Measurements from ENCODE around the gene SLC37A4. TPM values are rescaled to one million over a fixed set of nuclear protein-coding genes. Genes with fewer than 3 reads are reported as not detected.
A peak's percentile ranks its signal among the peaks of the same experiment; 100 is the strongest.

SLC37A4 gene
- total and polyA plus RNA-seq, 2 of the 13 experiments (the other 11 are each of a cell fraction or from before 2014, with no cell fraction given) = 43.0 to 56.1 TPM

DNA sequence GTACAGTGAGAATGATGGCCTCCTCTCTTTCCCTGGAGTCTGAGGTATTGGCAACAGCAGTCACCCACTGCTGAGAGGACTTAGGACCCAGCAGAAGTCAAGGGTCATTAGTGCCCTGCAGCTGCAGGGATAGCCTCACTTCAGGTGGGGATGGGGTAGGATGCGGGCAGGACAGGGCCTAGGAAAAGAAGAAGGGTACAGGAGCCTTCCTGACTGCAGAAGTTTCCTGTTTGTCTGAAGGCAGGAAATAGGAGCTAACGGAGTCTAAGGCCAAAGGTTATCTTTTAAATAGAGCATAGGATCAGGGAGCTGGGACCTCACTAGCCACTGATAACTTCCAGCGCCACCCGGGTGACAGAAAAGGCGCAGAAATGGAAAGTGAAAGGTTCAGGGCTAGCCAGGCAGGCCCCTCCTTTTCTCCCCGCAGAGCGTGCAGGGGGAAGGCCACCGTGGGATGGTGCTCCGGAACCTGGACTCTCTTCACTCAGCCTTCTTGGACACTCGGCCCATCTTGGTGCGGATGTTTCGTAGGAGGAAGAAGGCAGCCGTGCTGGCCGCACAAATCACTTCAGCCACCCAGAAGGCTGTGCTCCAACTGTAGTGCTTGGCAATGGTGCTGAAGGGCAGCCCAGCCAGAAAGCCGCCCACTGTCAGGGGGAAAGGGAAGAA lies 6.1 kb downstream of the SLC37A4 start (continued):
- TF ChIP-seq, protein P1, sequence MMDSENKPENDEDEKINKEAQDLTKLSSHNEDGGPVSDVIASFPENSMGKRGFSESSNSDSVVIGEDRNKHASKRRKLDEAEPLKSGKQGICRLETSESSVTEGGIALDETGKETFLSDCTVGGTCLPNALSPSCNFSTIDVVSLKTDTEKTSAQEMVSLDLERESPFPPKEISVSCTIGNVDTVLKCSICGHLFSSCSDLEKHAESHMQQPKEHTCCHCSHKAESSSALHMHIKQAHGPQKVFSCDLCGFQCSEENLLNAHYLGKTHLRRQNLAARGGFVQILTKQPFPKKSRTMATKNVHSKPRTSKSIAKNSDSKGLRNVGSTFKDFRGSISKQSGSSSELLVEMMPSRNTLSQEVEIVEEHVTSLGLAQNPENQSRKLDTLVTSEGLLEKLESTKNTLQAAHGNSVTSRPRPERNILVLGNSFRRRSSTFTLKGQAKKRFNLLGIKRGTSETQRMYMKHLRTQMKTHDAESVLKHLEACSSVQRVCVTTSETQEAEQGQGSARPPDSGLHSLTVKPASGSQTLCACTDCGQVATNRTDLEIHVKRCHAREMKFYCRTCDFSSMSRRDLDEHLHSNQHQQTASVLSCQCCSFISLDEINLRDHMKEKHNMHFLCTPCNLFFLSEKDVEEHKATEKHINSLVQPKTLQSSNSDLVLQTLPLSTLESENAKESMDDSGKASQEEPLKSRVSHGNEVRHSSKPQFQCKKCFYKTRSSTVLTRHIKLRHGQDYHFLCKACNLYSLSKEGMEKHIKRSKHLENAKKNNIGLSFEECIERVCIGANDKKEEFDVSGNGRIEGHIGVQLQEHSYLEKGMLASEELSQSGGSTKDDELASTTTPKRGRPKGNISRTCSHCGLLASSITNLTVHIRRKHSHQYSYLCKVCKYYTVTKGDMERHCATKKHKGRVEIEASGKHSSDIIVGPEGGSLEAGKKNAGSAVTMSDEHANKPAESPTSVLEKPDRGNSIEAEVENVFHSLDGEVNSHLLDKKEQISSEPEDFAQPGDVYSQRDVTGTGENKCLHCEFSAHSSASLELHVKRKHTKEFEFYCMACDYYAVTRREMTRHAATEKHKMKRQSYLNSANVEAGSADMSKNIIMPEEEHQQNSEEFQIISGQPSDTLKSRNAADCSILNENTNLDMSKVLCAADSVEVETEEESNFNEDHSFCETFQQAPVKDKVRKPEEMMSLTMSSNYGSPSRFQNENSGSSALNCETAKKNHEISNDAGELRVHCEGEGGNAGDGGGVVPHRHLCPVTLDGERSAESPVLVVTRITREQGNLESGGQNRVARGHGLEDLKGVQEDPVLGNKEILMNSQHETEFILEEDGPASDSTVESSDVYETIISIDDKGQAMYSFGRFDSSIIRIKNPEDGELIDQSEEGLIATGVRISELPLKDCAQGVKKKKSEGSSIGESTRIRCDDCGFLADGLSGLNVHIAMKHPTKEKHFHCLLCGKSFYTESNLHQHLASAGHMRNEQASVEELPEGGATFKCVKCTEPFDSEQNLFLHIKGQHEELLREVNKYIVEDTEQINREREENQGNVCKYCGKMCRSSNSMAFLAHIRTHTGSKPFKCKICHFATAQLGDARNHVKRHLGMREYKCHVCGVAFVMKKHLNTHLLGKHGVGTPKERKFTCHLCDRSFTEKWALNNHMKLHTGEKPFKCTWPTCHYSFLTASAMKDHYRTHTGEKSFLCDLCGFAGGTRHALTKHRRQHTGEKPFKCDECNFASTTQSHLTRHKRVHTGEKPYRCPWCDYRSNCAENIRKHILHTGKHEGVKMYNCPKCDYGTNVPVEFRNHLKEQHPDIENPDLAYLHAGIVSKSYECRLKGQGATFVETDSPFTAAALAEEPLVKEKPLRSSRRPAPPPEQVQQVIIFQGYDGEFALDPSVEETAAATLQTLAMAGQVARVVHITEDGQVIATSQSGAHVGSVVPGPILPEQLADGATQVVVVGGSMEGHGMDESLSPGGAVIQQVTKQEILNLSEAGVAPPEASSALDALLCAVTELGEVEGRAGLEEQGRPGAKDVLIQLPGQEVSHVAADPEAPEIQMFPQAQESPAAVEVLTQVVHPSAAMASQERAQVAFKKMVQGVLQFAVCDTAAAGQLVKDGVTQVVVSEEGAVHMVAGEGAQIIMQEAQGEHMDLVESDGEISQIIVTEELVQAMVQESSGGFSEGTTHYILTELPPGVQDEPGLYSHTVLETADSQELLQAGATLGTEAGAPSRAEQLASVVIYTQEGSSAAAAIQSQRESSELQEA (CRISPR knock-in tag; IDR thresholded peaks at IDR 0.05; ENCODE audit: not compliant biosample characterization) = no peak
- TF ChIP-seq, protein P2, sequence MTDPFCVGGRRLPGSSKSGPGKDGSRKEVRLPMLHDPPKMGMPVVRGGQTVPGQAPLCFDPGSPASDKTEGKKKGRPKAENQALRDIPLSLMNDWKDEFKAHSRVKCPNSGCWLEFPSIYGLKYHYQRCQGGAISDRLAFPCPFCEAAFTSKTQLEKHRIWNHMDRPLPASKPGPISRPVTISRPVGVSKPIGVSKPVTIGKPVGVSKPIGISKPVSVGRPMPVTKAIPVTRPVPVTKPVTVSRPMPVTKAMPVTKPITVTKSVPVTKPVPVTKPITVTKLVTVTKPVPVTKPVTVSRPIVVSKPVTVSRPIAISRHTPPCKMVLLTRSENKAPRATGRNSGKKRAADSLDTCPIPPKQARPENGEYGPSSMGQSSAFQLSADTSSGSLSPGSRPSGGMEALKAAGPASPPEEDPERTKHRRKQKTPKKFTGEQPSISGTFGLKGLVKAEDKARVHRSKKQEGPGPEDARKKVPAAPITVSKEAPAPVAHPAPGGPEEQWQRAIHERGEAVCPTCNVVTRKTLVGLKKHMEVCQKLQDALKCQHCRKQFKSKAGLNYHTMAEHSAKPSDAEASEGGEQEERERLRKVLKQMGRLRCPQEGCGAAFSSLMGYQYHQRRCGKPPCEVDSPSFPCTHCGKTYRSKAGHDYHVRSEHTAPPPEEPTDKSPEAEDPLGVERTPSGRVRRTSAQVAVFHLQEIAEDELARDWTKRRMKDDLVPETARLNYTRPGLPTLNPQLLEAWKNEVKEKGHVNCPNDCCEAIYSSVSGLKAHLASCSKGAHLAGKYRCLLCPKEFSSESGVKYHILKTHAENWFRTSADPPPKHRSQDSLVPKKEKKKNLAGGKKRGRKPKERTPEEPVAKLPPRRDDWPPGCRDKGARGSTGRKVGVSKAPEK (CRISPR knock-in tag; IDR thresholded peaks at IDR 0.05; ENCODE audit: borderline replicate concordance) = no peak
- peak; percentile 25; the same call in 1 of the 2 replicates for TF ChIP-seq RXRA (CRISPR knock-in tag; IDR thresholded peaks at IDR 0.05)
- TF ChIP-seq ZNF446 (CRISPR knock-in tag; IDR thresholded peaks at IDR 0.05) = no peak
- TF ChIP-seq HNRNPL (IDR thresholded peaks at IDR 0.05; ENCODE audit: low read depth, low read length) = 0 out of 2 replicates have a peak, but pooled peaks have one; percentile 47
- TF ChIP-seq, protein P3, sequence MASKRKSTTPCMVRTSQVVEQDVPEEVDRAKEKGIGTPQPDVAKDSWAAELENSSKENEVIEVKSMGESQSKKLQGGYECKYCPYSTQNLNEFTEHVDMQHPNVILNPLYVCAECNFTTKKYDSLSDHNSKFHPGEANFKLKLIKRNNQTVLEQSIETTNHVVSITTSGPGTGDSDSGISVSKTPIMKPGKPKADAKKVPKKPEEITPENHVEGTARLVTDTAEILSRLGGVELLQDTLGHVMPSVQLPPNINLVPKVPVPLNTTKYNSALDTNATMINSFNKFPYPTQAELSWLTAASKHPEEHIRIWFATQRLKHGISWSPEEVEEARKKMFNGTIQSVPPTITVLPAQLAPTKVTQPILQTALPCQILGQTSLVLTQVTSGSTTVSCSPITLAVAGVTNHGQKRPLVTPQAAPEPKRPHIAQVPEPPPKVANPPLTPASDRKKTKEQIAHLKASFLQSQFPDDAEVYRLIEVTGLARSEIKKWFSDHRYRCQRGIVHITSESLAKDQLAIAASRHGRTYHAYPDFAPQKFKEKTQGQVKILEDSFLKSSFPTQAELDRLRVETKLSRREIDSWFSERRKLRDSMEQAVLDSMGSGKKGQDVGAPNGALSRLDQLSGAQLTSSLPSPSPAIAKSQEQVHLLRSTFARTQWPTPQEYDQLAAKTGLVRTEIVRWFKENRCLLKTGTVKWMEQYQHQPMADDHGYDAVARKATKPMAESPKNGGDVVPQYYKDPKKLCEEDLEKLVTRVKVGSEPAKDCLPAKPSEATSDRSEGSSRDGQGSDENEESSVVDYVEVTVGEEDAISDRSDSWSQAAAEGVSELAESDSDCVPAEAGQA (IDR thresholded peaks at IDR 0.05; ENCODE audit: low read depth) = no peak
- TF ChIP-seq, protein P3 (CRISPR knock-in tag; IDR thresholded peaks at IDR 0.05; ENCODE audit: borderline replicate concordance) = no peak
- TF ChIP-seq, protein P4, sequence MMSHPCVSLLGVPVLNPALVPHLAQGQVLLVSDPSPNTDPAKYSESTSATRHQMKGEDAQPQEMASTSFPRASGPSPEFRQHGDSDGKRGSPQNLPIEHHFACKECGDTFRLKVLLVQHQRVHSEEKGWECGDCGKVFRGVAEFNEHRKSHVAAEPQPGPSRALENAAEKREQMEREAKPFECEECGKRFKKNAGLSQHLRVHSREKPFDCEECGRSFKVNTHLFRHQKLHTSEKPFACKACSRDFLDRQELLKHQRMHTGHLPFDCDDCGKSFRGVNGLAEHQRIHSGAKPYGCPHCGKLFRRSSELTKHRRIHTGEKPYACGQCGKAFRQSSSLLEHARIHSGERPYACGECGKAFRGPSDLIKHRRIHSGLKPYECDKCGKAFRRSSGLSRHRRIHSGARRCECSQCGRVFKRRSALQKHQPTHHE (CRISPR knock-in tag; IDR thresholded peaks at IDR 0.05; ENCODE audit: borderline replicate concordance) = no peak
- TF ChIP-seq, protein P5, sequence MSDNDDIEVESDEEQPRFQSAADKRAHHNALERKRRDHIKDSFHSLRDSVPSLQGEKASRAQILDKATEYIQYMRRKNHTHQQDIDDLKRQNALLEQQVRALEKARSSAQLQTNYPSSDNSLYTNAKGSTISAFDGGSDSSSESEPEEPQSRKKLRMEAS (IDR thresholded peaks at IDR 0.05) = peak; percentile 13; the same call in 1 of the 2 replicates

Data from HepG2 (cell line).